NCI-H446 (cell line): ENCODE measurements around the gene AGPAT1.
A peak's percentile ranks its signal among the peaks of the same experiment; 100 is the strongest.

Source experiments
- DNase-seq, 2 experiments: peaks; one replicate each; lab custom pipeline; 2025; lab: John Stamatoyannopoulos, UW

Gene AGPAT1

DNA sequence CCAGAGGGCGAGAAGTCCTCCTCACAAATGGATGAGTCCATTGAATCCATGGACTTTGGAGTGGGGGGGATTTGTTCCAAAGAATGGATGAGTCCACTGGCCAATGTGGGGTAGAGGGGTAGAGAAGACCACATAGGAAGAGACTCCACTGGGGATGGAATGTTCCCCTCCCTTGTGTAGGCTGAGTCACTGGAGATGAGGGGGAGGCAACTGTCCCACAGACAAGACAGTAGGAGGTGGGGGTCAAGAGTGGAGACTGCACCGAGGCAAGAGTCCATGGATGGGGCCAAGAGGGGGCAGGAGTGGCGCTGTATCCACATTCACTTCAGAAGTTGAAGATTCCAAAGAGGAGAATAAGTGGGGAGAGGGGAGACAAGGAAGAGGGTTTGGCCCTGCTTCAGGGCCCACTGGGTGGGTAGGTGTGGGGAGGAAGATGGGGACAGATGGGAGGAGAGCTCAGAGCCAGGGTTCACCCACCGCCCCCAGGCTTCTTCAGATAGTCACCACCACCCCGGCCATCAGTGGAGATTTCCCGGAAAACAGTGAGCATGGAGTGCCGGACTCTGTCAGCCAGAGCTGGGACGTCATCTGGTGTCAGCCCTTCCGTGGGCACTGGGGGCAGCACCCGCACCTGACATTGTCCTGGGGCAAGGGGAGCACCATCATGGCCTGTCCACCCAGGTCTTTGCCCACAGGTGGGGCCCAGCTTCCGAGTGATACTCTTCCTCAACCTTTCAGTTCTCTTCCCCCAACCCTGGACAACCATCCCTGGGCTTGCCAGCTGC, 6.9 kb downstream of the AGPAT1 start:
- no peak for DNase-seq

DNA sequence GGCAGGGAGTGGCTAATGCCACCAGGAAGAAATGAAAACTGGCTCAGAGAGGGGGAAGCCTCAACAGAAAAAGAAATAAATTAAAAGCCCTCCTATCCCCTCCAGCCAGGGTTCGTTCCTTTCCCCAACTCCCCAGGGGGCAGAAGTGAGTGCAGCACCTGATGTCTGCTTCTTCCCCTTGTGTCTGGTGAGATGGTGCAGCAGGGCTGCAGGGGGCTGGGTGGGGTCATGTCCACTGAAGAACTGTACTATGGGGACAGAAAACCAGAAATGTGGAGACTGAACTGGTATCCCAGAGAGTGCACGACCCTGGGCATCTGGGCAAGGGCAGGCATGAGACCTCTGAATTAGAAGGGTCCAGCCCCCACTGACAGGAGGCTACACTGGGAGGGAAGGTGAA, 7.5 kb downstream of the AGPAT1 start:
- DNase-seq: no peak

DNA sequence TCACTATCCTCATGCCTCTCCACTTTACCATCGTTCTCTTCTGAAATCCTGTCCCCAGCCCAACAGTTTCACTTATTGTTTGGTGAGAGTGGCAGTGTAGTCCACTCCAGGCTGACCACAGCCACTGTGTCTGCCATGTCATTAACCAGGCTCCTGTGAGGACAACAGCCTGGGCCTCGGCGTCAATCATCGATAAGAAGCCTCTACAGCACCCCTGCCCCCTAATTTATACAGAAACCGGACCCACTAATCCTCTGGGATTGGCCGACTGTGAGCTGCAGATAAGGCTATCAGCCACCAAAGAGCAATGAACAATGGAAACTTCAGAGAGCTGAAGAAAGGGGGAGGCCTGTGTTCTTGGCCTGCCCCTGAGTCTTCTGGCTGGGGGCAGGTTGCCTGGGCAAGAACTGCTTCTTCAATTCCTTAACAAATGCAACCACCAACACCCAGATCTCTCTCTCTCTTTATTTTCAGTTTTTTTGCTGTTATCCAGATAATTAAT, 8.1 kb downstream of the AGPAT1 start:
- DNase-seq: no peak

DNA sequence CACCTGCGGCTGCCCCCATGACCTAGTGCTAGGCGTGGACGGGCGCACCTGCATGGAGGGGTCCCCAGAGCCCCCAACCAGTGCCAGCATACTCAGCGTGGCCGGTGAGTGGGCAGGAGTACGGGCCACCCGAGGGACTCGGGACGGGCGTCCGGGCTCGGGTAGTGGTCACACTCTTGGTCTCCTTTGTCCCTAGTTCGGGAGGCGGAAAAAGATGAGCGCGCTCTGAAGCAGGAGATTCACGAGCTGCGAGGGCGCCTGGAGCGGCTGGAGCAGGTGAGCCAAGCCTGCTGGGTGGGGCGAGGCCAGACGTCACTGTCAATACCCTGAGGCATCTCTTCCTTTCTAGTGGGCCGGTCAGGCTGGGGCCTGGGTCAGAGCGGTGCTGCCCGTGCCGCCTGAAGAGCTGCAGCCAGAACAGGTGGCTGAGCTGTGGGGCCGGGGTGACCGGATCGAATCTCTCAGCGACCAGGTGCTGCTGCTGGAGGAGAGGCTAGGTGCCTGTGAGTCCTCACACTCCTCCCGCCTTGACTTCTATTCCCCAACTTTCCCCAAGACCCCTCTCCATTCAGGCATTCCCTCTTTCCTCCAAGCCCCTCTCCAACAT, 8.6 kb downstream of the AGPAT1 start:
- DNase-seq: no peak

DNA sequence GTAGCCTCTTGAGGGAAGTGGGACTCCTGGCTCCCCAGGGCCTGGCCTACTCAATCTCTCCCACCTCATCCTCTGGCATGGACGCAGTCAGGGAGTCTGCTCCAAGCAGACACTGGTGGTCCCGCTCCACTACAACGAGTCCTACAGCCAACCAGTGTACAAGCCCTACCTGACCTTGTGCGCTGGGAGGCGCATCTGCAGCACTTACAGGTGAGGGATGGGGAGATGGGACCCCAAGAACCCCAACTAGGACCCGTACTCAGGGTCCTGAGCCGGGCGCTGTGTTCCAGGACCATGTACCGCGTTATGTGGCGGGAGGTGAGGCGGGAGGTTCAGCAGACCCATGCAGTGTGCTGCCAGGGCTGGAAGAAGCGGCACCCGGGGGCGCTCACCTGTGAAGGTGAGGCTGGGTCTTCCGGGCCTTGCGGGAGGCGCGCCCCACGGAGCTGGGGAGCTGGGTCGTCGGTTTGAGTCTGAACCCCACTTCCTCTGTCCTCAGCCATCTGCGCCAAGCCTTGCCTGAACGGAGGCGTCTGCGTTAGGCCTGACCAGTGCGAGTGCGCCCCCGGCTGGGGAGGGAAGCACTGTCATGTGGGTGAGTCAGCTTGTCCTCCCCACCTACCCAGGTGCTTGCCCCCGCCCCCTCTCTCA, 9.3 kb downstream of the AGPAT1 start:
- no peak for DNase-seq

DNA sequence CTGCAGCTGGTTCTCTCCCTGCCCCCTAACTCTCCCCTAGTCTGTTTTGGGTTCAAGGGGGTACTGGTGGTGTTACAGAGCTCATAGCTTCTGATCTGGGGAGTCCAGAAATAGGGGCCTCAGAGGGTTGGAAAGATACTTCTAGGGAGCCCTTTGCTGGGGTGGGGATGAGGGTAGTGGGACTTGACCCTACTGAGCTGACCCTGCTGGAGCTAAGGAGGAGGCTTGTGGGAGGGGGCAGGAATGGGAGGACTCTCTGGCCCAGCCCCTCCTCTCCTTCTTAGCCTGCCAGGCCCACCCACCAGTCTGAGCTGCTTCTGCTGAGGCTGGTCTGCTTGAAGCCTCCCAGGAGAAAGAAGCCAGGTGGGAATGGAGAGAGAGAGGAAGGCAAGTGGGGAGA, 11.6 kb downstream of the AGPAT1 start, which contains the start of gene EGFL8:
Gene EGFL8, plus strand, starts transcription at position 301 of the 400 bp plus-strand sequence. CDS start 1,571 bp downstream, outside the sequence.
- DNase-seq: no peak

DNA sequence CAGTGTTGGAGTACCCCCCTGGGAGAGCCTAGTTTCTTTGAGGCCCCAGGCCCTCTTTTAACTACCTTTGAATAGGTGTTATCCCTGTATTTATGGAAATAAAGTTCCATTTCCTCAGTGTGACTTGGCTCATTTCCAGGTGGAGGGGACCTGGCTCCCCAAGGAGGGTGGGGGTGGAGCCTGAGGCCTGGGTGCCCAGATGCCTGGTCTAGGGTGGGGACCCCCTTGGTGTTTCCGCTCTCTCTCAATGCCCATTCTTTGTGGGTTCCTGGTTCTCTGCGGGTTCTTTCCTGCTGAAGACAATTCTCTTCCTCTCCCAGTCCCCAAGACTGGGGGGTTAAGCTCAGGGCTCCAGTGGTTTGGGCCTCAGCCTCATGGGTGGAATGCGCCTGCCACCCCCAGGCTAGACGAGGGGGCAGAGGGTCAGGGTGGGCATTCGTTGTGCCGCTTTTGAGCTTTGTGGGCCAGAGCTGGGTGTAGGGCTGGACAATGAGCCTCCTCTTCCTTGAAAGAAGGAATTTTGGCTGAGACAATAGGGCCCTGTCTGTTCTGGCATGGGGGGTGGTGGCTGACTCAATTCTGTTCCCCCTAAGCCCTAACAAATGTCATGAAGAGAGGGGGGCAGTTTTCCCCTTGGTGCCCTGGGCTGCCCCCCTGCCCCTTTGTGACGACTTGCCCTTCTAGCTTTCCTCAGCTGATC, 12.2 kb downstream of the AGPAT1 start:
- no peak for DNase-seq

DNA sequence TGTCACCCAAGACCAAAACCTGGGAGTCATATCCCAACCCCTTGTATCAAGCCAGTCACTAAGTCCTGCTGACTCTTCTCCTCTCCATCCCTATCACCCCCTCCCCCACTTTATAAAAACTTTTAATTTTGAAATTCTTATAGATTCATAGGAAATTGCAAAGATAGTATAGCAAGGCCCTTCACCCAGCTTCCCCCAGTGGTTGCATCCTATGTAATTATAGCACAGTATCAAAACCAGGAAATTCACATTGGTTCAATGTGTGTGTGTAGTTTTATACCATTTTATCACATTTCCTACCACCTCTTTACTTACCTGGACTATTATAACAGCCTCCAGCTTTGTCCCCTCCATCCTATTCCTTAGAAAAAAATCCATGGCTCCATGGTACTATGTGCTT, 17.8 kb downstream of the AGPAT1 start:
- no peak for DNase-seq

DNA sequence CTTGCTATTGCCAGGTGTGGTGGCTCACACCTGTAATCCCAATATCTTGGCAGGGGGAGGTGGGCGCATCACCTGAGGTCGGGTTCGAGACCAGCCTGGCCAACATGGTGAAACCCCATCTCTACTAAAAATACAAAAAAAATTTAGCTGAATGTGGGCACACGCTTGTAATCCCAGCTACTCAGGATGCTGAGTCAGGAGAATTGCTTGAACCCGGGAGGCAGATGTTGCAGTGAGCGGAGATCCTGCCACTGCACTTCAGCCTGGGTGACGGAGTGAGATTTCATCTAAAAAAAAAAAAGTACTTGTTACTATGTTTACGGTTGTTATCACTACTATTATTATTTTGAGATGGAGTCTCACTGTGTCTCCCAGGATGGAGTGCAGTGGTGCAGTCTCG, 19.0 kb downstream of the AGPAT1 start:
- no peak for DNase-seq

DNA sequence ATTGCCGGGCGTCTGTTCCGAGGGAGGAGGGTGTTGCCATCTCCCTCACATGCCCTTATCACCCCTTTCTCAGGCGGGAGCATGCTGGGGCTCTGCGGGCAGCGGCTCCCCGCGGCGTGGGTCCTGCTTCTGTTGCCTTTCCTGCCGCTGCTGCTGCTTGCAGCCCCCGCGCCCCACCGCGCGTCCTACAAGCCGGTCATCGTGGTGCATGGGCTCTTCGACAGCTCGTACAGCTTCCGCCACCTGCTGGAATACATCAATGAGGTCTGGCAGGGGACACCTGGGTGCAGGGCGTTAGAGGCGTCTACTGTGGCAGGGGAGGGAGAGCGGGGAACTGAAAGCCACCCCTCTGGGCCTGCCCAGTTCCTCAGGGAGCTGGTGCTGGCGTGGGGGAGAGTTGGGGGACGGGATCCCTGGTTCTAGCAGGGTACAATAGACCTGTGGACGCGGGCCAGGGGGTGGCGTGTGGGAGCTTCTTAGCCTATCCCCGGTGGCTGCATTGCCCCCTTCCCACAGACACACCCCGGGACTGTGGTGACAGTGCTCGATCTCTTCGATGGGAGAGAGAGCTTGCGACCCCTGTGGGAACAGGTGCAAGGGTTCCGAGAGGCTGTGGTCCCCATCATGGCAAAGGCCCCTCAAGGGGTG, 21.2 kb downstream of the AGPAT1 start:
- DNase-seq: peak in 1 of 2 experiments; percentile 36

DNA sequence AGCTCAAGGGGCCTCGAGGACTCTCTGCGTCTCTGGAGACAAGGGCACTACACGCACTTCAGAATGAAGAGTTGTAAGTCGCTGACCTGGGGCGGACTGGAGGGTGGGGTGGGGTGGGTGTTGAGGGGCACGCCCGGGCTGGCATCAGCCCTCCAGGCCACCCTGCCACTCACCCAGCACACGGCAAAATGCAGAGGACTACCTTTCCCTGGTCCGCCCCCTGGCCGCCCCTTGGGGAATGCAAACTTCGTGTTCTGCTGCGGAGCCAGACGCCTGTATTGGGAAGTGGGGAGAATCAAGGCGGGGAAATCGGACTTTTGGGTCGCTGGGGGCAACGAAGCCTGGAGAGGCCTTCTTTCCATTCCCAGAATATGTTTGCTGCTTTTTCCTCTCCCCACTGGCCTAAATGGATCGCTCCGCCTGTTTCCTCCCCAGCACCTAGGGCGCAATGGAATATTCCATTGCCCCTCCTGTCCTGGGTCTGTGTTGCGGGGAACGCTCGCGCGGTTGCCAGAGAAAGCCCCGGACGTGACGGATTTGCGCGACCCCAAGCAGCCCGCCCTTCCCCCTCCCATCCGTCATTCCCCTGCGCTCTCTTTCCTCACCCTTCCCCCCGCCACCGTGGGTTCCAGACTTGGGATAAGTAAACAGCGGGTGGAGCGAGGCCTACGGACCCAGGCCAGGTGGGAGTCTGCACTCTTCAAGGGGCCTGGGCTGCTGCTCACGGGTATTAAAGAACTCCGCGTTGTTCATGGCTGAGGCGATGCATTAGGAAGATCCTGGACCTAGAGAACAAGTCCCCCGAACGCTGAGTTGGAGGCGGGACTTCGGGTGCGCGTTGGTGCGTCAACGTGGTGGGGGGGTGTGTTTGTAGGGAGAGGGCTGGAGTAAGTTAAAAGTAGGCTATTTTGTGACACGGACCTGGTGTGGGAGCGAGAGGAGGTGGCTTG, 22.0 kb downstream of the AGPAT1 start, which contains the start of gene PPT2:
Gene PPT2, plus strand, starts transcription at position 578 of the 950 bp plus-strand sequence. CDS start 454 bp downstream, outside the sequence.
- DNase-seq: peak; percentile 86 to 88

DNA sequence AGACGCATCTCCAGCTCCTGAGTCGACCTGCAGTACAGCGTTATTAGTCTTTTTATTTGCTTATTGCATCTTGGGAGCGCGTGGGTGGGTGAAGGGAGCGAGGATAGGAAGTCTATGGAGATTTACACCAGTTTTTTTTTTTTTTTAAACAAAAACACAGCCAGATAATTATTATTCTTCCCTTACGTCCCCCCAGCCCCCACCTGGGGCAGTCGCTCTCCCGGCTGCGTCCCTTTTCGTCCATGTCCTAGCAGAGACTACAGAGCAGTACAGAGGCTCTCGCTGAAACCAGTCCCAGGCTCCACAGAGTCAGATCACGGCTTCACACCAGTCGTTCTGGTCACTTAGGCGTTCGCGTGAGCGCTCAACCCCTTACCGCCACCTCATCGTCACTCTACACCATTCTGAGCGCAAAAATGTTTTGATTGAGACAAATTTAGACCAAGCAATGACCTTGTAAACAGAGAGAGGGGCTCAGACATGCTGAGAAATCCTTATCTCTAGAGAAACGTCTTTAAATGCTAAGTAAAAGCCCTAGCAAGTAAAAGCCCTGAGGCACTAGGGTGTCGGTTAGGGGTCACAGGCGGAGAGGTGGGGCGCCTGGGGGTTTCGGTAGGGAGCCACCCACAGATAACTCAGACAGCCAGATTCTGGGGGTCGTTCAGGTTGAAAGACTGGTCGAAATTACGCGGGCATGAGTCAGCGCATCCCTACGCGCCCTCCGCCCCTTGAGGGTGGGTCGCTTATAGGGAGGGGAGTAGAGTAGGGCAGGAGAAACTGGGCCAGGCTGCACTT, 22.9 kb downstream of the AGPAT1 start:
- DNase-seq: no peak

DNA sequence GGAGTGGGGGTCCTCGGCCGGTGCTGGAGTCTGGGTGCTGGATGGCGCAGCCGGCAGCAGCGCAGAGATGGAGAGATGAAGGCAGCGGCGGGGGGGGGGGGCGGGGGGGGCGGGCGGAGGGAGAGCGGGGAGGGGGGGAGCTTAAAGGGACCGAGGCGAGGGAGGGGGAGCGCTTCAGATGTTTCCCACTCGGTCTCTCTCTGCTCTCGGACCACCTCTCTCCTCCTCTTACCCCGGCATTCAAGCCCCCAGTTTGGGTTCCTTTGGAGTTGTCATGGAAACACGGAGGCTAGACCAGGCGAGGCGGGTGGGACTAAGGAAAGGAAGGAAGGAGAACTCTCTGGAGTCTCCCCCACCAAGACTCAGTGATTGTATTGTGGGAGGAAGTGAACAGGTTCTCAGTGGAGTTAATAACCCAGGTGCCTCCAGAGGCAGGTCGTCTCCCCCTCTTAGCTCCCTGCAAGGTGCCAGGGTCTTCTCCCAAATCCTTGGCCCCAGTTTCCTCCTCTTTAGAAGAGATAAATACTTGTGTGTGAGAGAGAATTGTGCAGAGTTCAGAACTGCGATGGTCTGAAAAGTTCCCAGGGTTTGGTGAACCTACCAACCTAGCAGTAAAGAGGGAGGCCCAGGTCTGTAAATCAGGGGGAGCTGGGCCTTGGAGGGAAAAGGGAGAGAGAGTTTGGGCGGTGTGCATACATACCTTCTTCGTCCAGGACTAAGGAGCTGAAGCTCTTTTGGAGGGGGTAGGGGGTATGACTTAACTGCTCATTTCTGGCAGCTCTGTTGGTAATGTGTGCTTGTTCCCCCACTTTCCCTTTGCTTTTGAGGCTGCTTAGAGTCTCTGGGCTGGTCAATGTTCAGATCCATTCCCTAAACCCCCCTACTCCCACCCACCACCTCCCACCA, 23.8 kb downstream of the AGPAT1 start, which contains the start of gene PRRT1:
Gene PRRT1, minus strand, starts transcription at position 77 of the 906 bp plus-strand sequence. CDS start 112 bp downstream, outside the sequence.
- DNase-seq: no peak

DNA sequence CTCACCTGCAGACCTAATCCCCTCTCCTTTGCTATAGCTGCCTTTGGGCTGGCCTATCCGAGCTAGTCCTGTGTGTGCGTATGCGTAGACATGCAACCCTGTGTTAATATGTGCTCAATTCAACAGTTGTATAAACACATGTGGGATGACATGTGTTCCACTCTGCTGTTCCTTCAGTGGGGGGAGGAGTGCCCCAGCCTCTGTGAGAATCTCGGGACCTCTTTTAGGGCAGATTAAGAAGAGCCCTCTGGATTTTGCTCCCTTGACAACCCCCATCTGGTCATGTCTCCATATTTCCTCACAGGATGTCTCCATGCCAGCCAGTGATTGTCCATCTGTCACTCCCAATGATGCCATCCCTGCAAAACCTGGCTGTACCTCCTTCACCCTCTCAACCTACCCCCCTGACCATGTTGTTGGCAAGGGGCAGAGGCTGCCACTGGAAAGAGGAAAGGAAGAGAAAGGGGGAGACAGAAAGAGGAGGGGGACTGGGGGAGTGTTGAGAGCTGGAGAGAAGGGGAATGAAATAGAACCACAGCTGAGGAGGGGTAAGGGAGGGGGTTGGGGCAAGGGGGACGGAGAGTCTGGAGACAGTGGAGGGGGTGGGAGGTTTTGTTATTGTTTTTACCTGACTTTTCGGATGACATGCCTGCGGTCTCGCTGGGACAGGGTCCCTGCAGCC, 24.6 kb downstream of the AGPAT1 start:
- peak; percentile 53 to 61 for DNase-seq

DNA sequence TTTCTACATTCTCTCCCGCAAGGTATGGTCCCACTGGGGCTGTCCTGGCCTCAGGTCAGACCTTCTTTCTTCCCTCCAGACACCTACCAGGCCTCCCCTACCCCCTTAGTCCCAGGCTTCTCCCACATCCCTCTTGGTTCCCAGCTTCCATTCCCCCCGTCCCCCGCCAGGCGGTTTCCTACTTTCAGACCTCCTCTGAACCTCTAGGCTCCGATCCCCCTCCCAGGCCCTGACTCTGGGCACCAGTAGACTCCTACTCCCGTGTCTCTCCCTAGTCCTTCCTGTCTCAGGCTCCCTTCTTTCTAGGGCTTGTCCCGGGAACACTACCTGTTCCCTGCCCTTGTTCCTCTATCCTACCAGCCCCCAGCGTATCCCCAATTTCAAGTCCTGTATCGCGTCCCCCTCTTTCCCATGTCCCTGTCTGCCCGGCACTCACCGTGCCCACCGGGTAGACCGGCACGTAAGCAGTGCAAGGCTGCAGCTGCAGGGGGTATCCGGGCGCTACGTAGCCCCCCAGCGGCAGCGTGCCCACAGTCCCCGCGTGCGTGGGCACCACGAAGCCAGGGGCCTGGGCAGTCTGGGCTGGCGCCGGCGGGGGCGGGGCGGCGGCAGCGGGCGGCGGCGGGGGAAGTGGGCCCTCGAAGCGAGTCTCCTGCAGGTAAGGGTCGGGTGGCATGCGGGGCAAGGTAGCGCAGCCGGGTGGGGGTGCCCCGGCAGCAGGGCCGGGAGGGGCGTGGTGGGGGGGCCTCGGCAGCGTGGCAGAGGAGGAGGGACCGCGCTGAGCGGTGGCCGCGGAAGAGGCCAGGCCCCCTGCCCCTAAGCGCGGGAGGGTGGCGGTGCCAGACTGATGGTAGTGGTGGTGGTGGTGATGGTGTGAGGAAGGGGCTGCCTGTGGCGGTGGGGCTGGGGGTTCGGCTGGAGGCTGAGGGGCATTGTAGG, 25.7 kb downstream of the AGPAT1 start:
- DNase-seq: no peak

DNA sequence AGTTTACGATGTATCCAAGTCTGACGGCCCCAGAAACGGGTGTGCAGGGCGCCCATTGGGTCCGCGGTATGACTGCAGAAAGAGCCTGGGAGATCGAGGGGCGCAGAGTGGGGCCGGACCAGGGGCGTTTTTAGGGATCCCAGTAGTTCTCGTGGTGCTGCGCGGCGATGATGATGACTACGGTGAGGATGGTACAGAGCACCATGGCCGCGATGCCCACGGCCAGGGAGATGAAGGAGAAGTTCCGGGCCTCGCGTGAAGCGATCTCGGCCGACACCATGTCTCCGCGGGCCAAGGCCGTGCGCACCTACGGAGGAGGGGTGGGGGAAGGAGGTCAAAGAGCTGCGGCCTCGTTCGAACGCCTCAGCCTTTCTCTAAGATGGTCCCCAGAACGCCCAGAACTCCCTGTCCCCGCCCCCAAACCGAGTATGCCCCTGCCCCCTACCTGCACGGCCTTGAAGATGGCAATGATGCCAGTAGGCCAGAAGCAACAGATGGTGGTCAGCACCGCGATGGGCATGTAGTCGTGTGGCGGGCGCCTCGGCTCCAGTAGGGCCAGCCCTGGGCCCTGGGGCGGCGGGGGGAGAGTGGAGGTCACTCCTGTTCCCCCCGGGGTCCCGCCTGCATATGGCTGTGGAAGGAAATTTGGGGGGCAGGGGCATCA, 26.7 kb downstream of the AGPAT1 start:
- DNase-seq: no peak
